H1 (cell line): Measurements from ENCODE around the gene ARHGEF26. TPM values are rescaled to one million over a fixed set of nuclear protein-coding genes. Genes with fewer than 3 reads are reported as not detected.

Source experiments
- EZH2 ChIP-seq: fragments of 200-600 bp; sonication (generic); IDR thresholded peaks from 2 replicates; pipeline ENCODE4 v1.7.1; 2012; ENCODE audit warnings: low read depth, mild to moderate bottlenecking, moderate library complexity, low read length, inconsistent platforms; ENCODE audit not compliant: severe bottlenecking
- GABPA ChIP-seq: IDR thresholded peaks from 2 replicates; pipeline ENCODE4 v1.6.1; 2011; ENCODE audit warnings: mild to moderate bottlenecking, low read length, moderate library complexity, borderline replicate concordance; ENCODE audit not compliant: insufficient read depth
- GTF2F1 ChIP-seq: IDR thresholded peaks from 2 replicates; pipeline ENCODE4 v1.6.1; 2012; ENCODE audit warnings: low read depth, low read length, improper control_type of control experiment, borderline replicate concordance
- SAP30 ChIP-seq: fragments of 300-600 bp; sonication (generic); IDR thresholded peaks from 2 replicates; pipeline ENCODE4 v1.7.1; 2012; ENCODE audit warnings: low read length, moderate library complexity, mild to moderate bottlenecking, inconsistent platforms; ENCODE audit not compliant: insufficient read depth, insufficient replicate concordance
- SIN3A ChIP-seq, 2 experiments: IDR thresholded peaks in 1 of 2; conservative IDR thresholded peaks in 1 of 2; 2 replicates each; pipeline ENCODE4 v1.6.1; 2011 to 2012; ENCODE audit warnings: low read length in 2 of 2, improper control_type of control experiment in 1 of 2, low read depth in 1 of 2, mild to moderate bottlenecking in 1 of 2
- polyA plus RNA-seq, 7 experiments: library from polyadenylated mRNA; depleted of rRNA in 3 of 7; stranded (reverse) in 5 of 7; unstranded in 2 of 7; fragments of >200 nt in 5 of 7; fragments of 200-250 nt in 2 of 7; gene quantifications; 1 replicate in 5 of 7; 2 replicates in 1 of 7; 4 replicates in 1 of 7; pipeline versions ENCODE4 v1.2.1 to v1.2.3, GENCODE V29; 2011 to 2013; ENCODE audit warnings: missing spikeins in 2 of 7, mixed read lengths in 2 of 7
- total RNA-seq: library from RNA; stranded (reverse); fragmentation: NEBNext Ultra II Directional; extraction: Animal tissue kit (Norgen Biotek cat#: 25700); gene quantifications from 2 replicates; pipeline ENCODE4 v1.2.1, GENCODE V29; 2021
- TF ChIP-seq, protein P1 (sequence below): IDR thresholded peaks from 2 replicates; pipeline ENCODE4 v1.6.1; 2012; ENCODE audit warnings: inconsistent platforms

ARHGEF26 gene
- total and polyA plus RNA-seq, 2 of the 8 experiments (the other 6 are each of a cell fraction or from before 2014, with no cell fraction given): 3.1 to 15.6 TPM

DNA sequence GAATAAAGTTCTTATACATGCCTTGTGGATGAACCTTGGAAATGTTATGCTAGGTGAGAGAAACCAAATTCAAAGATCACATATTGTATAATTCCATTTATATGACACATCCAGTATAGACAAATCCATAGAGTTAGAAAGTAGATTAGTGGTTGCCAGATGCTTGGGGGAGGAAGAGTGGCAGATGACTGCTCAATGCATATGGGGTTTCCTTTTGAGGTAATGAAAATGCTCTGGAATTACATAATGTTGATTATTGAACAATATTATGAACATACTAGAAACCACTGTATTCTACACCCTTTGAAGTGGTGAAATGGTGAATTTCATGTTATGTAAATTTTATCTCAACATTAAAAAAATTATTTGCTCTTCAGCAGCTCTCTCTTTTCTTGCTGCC, 102.3 kb downstream of the ARHGEF26 start (continued):
- TF ChIP-seq SIN3A (conservative IDR thresholded peaks at IDR 0.05 in 1 of 2, IDR thresholded peaks at IDR 0.05 in 1 of 2; ENCODE audit: low read depth in 1 of 2, low read length in 2 of 2): no peak
- no peak for TF ChIP-seq EZH2
- TF ChIP-seq GABPA: no peak
- TF ChIP-seq GTF2F1: no peak
- no peak for TF ChIP-seq SAP30
- TF ChIP-seq, protein P1, sequence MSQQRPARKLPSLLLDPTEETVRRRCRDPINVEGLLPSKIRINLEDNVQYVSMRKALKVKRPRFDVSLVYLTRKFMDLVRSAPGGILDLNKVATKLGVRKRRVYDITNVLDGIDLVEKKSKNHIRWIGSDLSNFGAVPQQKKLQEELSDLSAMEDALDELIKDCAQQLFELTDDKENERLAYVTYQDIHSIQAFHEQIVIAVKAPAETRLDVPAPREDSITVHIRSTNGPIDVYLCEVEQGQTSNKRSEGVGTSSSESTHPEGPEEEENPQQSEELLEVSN: no peak
